ENCODE results near the gene PKNOX2. TPM values are rescaled to one million over a fixed set of nuclear protein-coding genes. Genes with fewer than 3 reads are reported as not detected.

The PKNOX2 gene
- total RNA-seq, 2 donors from 2014 or later, result 4.0 to 6.9 TPM

DNA sequence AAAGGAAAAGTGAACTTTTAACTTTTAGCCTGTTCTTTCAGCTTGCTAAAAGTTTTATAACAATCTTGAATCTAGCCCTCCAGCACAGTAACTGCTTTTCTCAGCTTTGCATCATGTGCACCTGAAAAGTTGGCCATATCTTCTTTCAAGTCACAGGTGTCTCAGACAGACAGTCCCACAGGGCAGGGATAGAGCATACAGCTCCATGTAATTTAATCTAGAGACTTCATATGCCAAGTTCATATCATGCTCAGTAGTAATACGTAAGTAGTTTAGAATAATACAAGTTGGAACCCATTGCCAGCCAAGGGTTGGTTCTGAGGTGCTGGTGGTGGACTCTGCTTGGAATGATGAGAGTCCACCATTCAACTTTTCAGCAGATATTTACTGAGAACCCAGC, 68.6 kb downstream of the PKNOX2 start:
- Mint-ChIP-seq H3K27ac (no peak overlapping the region), H3K4me3 (no peak overlapping the region), H3K4me1 (peaks cover 25% of the 10 kb centered on the region), H3K36me3 (ENCODE audit: low read depth) (no peaks in the 10 kb centered on the region), H3K27me3 (ENCODE audit: insufficient read depth) (peaks cover 3% of the 10 kb centered on the region), H3K9me3 (no peaks in the 10 kb centered on the region)
- H3K27ac ChIP-seq (ENCODE audit: low read depth, low read length), result no peak overlapping the region
- no peaks in the 10 kb centered on the region for H3K27me3 ChIP-seq (ENCODE audit: control insufficient read depth, insufficient read depth, low read length, poor library complexity, severe bottlenecking)
- peaks cover 6% of the 10 kb centered on the region for H3K4me1 ChIP-seq (ENCODE audit: control insufficient read depth, insufficient read depth, low read length)
- H3K36me3 ChIP-seq (ENCODE audit: control insufficient read depth, insufficient read depth, low read length), result no peaks in the 10 kb centered on the region
- H3K4me3 ChIP-seq (ENCODE audit: low read length), result no peak overlapping the region
- H3K9ac ChIP-seq (ENCODE audit: extremely low read depth, low read length, poor library complexity, severe bottlenecking), result no peak overlapping the region
- H3K9me3 ChIP-seq (ENCODE audit: control insufficient read depth, low read length), result no peaks in the 10 kb centered on the region
- TF ChIP-seq, protein P1, sequence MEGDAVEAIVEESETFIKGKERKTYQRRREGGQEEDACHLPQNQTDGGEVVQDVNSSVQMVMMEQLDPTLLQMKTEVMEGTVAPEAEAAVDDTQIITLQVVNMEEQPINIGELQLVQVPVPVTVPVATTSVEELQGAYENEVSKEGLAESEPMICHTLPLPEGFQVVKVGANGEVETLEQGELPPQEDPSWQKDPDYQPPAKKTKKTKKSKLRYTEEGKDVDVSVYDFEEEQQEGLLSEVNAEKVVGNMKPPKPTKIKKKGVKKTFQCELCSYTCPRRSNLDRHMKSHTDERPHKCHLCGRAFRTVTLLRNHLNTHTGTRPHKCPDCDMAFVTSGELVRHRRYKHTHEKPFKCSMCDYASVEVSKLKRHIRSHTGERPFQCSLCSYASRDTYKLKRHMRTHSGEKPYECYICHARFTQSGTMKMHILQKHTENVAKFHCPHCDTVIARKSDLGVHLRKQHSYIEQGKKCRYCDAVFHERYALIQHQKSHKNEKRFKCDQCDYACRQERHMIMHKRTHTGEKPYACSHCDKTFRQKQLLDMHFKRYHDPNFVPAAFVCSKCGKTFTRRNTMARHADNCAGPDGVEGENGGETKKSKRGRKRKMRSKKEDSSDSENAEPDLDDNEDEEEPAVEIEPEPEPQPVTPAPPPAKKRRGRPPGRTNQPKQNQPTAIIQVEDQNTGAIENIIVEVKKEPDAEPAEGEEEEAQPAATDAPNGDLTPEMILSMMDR (conservative IDR thresholded peaks at IDR 0.05), result no peak
- no peak for DNase-seq
- 92 to 100% methylated on average over 1 of the region's 1 CpG for WGBS, 2 experiments (ENCODE audit: insufficient coverage in 1 of 2, insufficient read length in 1 of 2)

DNA sequence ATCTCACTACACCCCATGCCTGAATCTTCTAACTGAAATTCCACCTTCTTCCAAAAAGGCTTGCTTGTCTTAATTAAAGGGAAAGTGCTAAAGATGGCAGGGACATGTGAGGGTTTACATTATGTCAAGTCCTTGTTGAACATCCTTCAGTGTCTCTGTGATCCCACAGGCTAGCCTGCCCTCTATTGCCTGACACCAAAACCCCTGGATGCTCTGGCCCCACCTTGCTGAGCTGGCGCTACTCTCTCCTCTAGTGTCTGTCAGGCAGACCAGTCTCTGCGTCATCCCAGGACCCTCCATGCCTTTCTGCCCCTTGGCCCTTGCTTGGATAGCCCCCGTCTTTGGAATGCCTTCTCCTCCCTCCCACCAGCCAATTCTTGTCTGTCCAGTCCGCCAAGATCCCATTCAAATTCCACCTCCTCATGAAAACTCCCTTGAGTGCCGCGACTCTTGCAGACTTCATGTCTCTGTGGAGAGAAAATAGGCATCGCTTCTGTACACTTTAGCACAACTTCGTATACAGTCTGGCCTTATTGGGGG, 69.3 kb downstream of the PKNOX2 start:
- TF ChIP-seq, protein P1 (conservative IDR thresholded peaks at IDR 0.05), result peak; percentile 43
- Mint-ChIP-seq H3K36me3 (ENCODE audit: low read depth) (no peaks in the 10 kb centered on the region), H3K4me1 (peaks cover 19% of the 10 kb centered on the region), H3K9me3 (no peaks in the 10 kb centered on the region), H3K27me3 (ENCODE audit: insufficient read depth) (peaks cover 3% of the 10 kb centered on the region), H3K27ac (no peak overlapping the region), H3K4me3 (no peak overlapping the region)
- Histone ChIP-seq H3K4me1 (ENCODE audit: control insufficient read depth, insufficient read depth, low read length) (peaks cover 5% of the 10 kb centered on the region), H3K9me3 (ENCODE audit: control insufficient read depth, low read length) (no peaks in the 10 kb centered on the region), H3K27ac (ENCODE audit: low read depth, low read length) (no peak overlapping the region), H3K36me3 (ENCODE audit: control insufficient read depth, insufficient read depth, low read length) (no peaks in the 10 kb centered on the region), H3K9ac (ENCODE audit: extremely low read depth, low read length, poor library complexity, severe bottlenecking) (no peak overlapping the region), H3K4me3 (ENCODE audit: low read length) (no peak overlapping the region), H3K27me3 (ENCODE audit: control insufficient read depth, insufficient read depth, low read length, poor library complexity, severe bottlenecking) (no peaks in the 10 kb centered on the region)
- 77 to 84% methylated on average over 8 of the region's 8 CpGs for WGBS, 2 experiments (ENCODE audit: insufficient coverage in 1 of 2, insufficient read length in 1 of 2)
- DNase-seq, result peak; percentile 65

DNA sequence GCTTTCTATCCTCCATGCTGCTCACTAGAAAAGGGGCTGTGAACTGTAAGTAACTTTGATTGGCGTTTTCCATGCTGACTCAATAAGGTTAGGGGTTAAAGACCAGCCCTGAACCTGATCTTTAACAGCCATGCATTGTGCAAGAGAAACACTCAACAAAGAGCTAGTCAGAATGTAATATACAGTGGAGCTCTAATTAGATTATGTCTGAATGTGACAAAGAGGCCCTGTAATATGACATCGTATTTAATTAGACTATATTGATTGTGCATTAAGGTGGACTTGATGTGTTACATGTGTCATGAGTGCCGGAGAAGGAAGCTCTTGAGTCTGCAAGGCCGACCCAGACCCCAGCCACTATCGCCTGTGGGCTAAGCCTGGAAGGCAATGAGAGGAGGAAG, 70.5 kb downstream of the PKNOX2 start:
- Histone ChIP-seq H3K27ac (ENCODE audit: low read depth, low read length) (no peak overlapping the region), H3K4me1 (ENCODE audit: control insufficient read depth, insufficient read depth, low read length) (peaks cover 8% of the 10 kb centered on the region), H3K4me3 (ENCODE audit: low read length) (no peak overlapping the region), H3K9me3 (ENCODE audit: control insufficient read depth, low read length) (no peaks in the 10 kb centered on the region), H3K27me3 (ENCODE audit: control insufficient read depth, insufficient read depth, low read length, poor library complexity, severe bottlenecking) (no peaks in the 10 kb centered on the region), H3K9ac (ENCODE audit: extremely low read depth, low read length, poor library complexity, severe bottlenecking) (no peak overlapping the region), H3K36me3 (ENCODE audit: control insufficient read depth, insufficient read depth, low read length) (no peaks in the 10 kb centered on the region)
- Mint-ChIP-seq H3K27me3 (ENCODE audit: insufficient read depth) (peaks cover 3% of the 10 kb centered on the region), H3K27ac (no peak overlapping the region), H3K4me3 (no peak overlapping the region), H3K9me3 (no peaks in the 10 kb centered on the region), H3K4me1 (peaks cover 22% of the 10 kb centered on the region), H3K36me3 (ENCODE audit: low read depth) (no peaks in the 10 kb centered on the region)
- whole genome bisulfite sequencing, 2 experiments (ENCODE audit: insufficient coverage in 1 of 2, insufficient read length in 1 of 2), result 85 to 86% methylated on average over 3 to 5 of the region's 5 CpGs
- no peak for DNase-seq
- TF ChIP-seq, protein P1 (conservative IDR thresholded peaks at IDR 0.05), result no peak

Data from endodermal cell (in vitro differentiated cells).